Thoracic aorta (tissue), 2 donors: ENCODE measurements around the gene AGXT. TPM values are rescaled to one million over a fixed set of nuclear protein-coding genes. Genes with fewer than 3 reads are reported as not detected.
A peak's percentile ranks its signal among the peaks of the same experiment; 100 is the strongest.

Experiments used
- ATAC-seq: fragments of 150-250 bp; one replicate; pipeline ENCODE4 v1.8.0; 2017; ENCODE audit warnings: low read depth; ENCODE audit not compliant: insufficient number of reproducible peaks, low FRiP score
- DNase-seq: peaks from one replicate; pipeline ENCODE4 v3.0.0-alpha.2; 2020; ENCODE audit warnings: low spot score
- H3K27ac ChIP-seq, 2 donors: fragments of 200-600 bp; sonication (generic); 1 replicate in 1 of 2; 2 replicates in 1 of 2; pipeline ENCODE4 v1.5.1; 2016; ENCODE audit warnings: mild to moderate bottlenecking in 2 of 2, moderate library complexity in 2 of 2
- H3K27me3 ChIP-seq: fragments of 200-600 bp; sonication (generic); replicated peaks from 2 replicates; pipeline ENCODE4 v1.6.0; 2016; ENCODE audit warnings: mild to moderate bottlenecking; ENCODE audit not compliant: insufficient read depth
- H3K36me3 ChIP-seq: fragments of 200-600 bp; sonication (generic); one replicate; pipeline ENCODE4 v1.5.1; 2016
- H3K4me1 ChIP-seq, 2 donors: fragments of 200-600 bp; sonication (generic); 1 replicate in 1 of 2; 2 replicates in 1 of 2; pipeline versions ENCODE4 v1.5.1 to v1.6.0; 2016; ENCODE audit warnings: low read depth in 2 of 2, mild to moderate bottlenecking in 1 of 2; ENCODE audit not compliant: control insufficient read depth in 1 of 2
- H3K4me3 ChIP-seq: fragments of 200-600 bp; sonication (generic); 2 replicates; pipeline ENCODE4 v1.5.1; 2016; ENCODE audit warnings: mild to moderate bottlenecking
- H3K9me3 ChIP-seq: fragments of 200-600 bp; sonication (generic); 2 replicates; pipeline ENCODE4 v1.5.1; 2016
- total RNA-seq, 2 donors: library from RNA; depleted of rRNA; stranded (reverse); fragments of >200 nt; gene quantifications; one replicate each; pipeline versions ENCODE4 v1.1.0 to v1.2.3, GENCODE V29; 2016
- TF ChIP-seq, protein P1 (sequence below): fragments of 200-600 bp; sonication (generic); IDR thresholded peaks from one replicate; pipeline ENCODE4 v1.5.1; 2019; ENCODE audit warnings: antibody characterized with exemption

Gene AGXT
- total RNA-seq, 2 donors from 2014 or later, result not detected

DNA sequence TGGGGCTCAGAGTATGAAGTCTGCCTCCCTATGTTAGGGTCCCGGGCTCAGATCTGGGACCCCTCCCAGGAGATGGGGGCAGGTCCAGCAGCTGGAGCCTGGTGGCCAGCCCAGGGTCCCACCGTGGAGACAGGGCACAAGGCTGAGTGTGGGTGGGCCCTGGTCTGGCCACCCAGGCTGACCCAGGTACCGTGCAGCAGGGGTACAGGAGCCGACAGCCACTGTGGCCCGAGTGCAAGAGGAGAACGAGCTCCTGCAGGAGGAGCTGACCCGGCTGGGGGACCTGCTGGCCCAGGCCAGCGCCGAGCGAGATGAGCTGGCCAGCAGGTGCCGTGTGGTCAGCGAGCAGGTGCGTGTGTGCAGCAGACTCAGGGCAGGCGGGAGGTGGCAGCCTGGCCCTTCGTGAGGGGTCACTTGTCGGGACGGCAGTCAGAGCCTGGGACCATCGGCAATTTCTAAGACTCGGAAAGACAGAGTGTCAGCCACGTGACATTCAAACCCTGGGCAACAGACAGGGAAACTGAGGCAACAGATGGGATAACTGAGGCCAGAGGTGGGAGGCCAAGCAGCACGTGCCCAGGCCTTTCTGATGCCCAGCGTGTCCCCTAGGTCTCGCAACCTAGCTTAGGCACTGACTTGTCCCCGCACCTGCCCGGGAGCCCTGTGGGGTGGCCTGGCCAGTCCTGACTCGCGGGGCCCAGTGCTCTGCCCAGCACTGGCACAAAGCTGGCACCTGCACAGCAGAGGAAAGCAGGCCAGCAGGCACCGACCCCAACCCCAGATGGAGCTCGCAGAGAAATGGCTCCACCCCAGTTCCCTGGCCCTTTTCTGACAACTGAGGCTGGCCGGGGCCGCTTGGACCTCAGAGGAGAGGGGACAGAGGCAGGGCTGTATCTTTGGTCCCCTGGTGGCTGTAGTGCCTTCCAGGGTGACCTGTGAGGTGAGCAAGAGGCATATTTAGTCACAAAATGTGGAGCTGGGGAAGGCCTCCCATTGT lies 51.5 kb downstream of the AGXT start:
- Histone ChIP-seq H3K27ac (no peak overlapping the region), H3K4me1 (peaks cover 13 to 20% of the 10 kb centered on the region in 2 donors), H3K4me3 (no peak overlapping the region), H3K36me3 (no peaks in the 10 kb centered on the region), H3K27me3 (no peaks in the 10 kb centered on the region), H3K9me3 (no peaks in the 10 kb centered on the region)
- TF ChIP-seq, protein P1, sequence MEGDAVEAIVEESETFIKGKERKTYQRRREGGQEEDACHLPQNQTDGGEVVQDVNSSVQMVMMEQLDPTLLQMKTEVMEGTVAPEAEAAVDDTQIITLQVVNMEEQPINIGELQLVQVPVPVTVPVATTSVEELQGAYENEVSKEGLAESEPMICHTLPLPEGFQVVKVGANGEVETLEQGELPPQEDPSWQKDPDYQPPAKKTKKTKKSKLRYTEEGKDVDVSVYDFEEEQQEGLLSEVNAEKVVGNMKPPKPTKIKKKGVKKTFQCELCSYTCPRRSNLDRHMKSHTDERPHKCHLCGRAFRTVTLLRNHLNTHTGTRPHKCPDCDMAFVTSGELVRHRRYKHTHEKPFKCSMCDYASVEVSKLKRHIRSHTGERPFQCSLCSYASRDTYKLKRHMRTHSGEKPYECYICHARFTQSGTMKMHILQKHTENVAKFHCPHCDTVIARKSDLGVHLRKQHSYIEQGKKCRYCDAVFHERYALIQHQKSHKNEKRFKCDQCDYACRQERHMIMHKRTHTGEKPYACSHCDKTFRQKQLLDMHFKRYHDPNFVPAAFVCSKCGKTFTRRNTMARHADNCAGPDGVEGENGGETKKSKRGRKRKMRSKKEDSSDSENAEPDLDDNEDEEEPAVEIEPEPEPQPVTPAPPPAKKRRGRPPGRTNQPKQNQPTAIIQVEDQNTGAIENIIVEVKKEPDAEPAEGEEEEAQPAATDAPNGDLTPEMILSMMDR, result no peak
- ATAC-seq, result no peak
- DNase-seq, result no peak

DNA sequence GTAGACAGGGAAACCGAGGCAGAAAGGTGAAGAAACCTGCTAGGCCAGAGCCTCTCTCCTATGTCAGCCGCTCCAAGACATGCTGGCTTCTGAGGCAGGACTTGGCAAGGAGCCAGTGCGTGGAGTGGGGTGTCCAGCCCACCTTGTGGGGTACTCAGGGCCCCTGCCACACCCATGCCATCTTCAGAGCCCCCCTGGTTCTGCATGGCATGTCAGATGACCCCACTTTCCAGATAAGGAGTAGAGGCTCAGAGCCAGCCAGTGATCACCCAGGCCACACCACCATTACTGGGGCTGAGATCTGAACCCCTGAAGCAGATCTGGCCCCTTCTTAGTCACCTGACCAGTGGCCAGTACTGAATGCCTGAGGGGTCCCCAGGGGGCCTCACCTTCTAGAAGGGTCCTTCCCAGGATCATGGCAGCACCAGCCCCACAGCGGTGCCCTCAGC lies 52.2 kb downstream of the AGXT start:
- H3K4me3 ChIP-seq, result no peak overlapping the region
- DNase-seq (no peak), ATAC-seq (no peak)
- H3K4me1 ChIP-seq, result peaks cover 12 to 20% of the 10 kb centered on the region in 2 donors
- H3K27me3 ChIP-seq, result no peaks in the 10 kb centered on the region
- TF ChIP-seq, protein P1, result no peak
- no peaks in the 10 kb centered on the region for H3K36me3 ChIP-seq
- H3K9me3 ChIP-seq, result no peaks in the 10 kb centered on the region
- peak overlapping the region in 1 of 2 donors; percentile 73 for H3K27ac ChIP-seq

DNA sequence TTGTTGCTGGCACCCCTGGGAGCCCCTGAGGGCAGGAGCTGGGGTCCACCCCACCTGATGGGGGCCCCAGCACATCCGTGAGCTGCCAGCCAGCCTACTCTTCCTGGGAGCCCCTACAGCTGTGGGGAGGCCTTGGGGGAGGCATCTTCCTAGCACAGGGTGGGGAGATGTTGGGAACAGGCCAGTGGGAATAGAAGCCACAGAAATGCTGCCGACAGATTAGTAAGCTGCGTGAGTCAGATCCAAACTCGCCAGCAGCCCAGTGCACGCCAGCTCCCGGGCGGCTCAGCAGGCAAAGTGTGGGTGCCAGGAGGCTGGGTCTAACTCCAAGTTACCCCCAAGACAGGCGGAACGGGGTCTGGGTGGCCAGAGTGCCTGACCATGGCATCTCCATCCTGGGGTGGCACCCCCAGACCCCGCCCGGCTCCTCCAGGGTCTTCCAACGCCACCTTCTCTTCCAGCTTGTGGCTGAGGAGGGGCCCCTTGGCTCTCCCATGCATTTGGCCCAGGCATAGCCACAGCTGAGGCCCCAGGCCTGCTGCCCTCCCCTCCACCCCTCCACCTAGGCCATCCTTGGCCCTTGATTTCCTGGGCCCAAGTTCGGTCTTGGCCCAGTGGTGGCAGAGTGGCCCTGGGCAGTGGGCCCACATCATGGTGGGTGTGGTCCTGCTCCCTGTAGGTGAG lies 52.8 kb downstream of the AGXT start:
- peak overlapping the region in 1 of 2 donors; percentile 73 for H3K27ac ChIP-seq
- no peaks in the 10 kb centered on the region for H3K36me3 ChIP-seq
- H3K4me3 ChIP-seq, result no peak overlapping the region
- ATAC-seq (peak; percentile 47), DNase-seq (peak; percentile 37)
- H3K9me3 ChIP-seq, result no peaks in the 10 kb centered on the region
- H3K27me3 ChIP-seq, result no peaks in the 10 kb centered on the region
- TF ChIP-seq, protein P1, result no peak
- H3K4me1 ChIP-seq, result peaks cover 10 to 20% of the 10 kb centered on the region in 2 donors

DNA sequence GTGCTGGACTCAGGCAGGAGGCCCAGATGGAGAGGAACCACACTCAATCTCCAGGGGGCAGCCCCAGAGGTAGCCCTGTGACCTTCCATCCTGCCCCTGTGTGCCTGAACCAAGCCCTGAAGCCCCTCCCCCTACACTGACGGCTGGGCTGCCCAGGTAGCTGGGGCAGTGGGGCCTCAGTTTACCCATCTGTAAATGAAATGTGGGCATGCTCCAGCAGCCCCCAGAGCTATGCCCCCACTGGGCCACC lies 53.3 kb downstream of the AGXT start:
- no peak overlapping the region for H3K27ac ChIP-seq
- DNase-seq, result no peak

More for the DNA sequence above, 53.3 kb downstream of the AGXT start:
- no peaks in the 10 kb centered on the region for H3K9me3 ChIP-seq
- TF ChIP-seq, protein P1, result no peak
- peaks cover 7 to 17% of the 10 kb centered on the region in 2 donors for H3K4me1 ChIP-seq
- H3K36me3 ChIP-seq, result no peaks in the 10 kb centered on the region
- H3K27me3 ChIP-seq, result no peaks in the 10 kb centered on the region
- ATAC-seq, result no peak
- H3K4me3 ChIP-seq, result no peak overlapping the region
